Esophagus squamous epithelium (tissue), 5 donors: ENCODE data around the gene POGLUT2. TPM values are rescaled to one million over a fixed set of nuclear protein-coding genes. Genes with fewer than 3 reads are reported as not detected.

Source experiments
- DNase-seq: peaks from one replicate; lab custom pipeline; 2025; lab: John Stamatoyannopoulos, UW
- H3K27ac ChIP-seq, 4 donors: fragments of 200-600 bp; sonication (generic); one replicate each; pipeline ENCODE4 v1.5.1; 2016 to 2019; ENCODE audit warnings: mild to moderate bottlenecking in 1 of 4
- H3K27me3 ChIP-seq, 4 donors: fragments of 200-600 bp; sonication (generic); 1 replicate in 3 of 4; 2 replicates in 1 of 4; pipeline versions ENCODE4 v1.5.1 to v1.6.0; 2017 to 2021; ENCODE audit warnings: antibody characterized with exemption in 1 of 4
- H3K36me3 ChIP-seq, 3 donors: fragments of 200-600 bp; sonication (generic); one replicate each; pipeline ENCODE4 v1.5.1; 2016 to 2019
- H3K4me1 ChIP-seq, 3 donors: fragments of 200-600 bp; sonication (generic); one replicate each; pipeline ENCODE4 v1.5.1; 2017 to 2019
- H3K4me3 ChIP-seq, 4 donors: fragments of 200-600 bp; sonication (generic); 1 replicate in 3 of 4; 2 replicates in 1 of 4; pipeline ENCODE4 v1.5.1; 2016 to 2019; ENCODE audit warnings: mild to moderate bottlenecking in 2 of 4, moderate library complexity in 1 of 4
- H3K9me3 ChIP-seq, 3 donors: fragments of 200-600 bp; sonication (generic); one replicate each; pipeline ENCODE4 v1.5.1; 2016 to 2019
- POLR2A ChIP-seq, 4 donors: fragments of 450-650 bp; IDR thresholded peaks; one replicate each; pipeline ENCODE4 v1.6.1; 2017; ENCODE audit warnings: antibody characterized with exemption in 4 of 4, mild to moderate bottlenecking in 4 of 4, moderate library complexity in 3 of 4
- WGBS, 2 donors: methylation state at CpG; one replicate each; pipeline ENCODE4 v1.1.5; 2018; 5-methylcytosine and 5-hydroxymethylcytosine counted together
- intact Hi-C: fragments of 100-400 bp; cut with DNase I; formaldehyde crosslinking; loops from one replicate; pipeline ENCODE4 v1.15.0; 2022
- total RNA-seq, 4 donors: library from RNA; depleted of rRNA; stranded (reverse); fragments of >200 nt; gene quantifications; one replicate each; pipeline ENCODE4 v1.1.0, GENCODE V29; 2016
- TF ChIP-seq, protein P1 (sequence below), 6 experiments: fragments of 450-650 bp in 4 of 6; fragments of 200-600 bp in 2 of 6; sonication (generic) in 2 of 6; IDR thresholded peaks; one replicate each; pipeline ENCODE4 v1.5.1; 2016 to 2019; ENCODE audit warnings: antibody characterized with exemption in 6 of 6, mild to moderate bottlenecking in 4 of 6, moderate library complexity in 4 of 6
- donor health status: DM: yes; HTN: yes; CAD: no.

The POGLUT2 gene
- total RNA-seq, 4 donors from 2014 or later: 0.50 to 3.2 (median 1.8) TPM

- Histone ChIP-seq H3K4me3 (no peak overlapping the region), H3K9me3 (no peaks in the 10 kb centered on the region), H3K36me3 (peaks cover 0 to 59% (median 6%) of the 10 kb centered on the region in 3 donors), H3K27me3 (no peaks in the 10 kb centered on the region), H3K27ac (no peak overlapping the region), H3K4me1 (no peaks in the 10 kb centered on the region)
- TF ChIP-seq POLR2A (IDR thresholded peaks at IDR 0.05): no peak
- TF ChIP-seq, protein P1, sequence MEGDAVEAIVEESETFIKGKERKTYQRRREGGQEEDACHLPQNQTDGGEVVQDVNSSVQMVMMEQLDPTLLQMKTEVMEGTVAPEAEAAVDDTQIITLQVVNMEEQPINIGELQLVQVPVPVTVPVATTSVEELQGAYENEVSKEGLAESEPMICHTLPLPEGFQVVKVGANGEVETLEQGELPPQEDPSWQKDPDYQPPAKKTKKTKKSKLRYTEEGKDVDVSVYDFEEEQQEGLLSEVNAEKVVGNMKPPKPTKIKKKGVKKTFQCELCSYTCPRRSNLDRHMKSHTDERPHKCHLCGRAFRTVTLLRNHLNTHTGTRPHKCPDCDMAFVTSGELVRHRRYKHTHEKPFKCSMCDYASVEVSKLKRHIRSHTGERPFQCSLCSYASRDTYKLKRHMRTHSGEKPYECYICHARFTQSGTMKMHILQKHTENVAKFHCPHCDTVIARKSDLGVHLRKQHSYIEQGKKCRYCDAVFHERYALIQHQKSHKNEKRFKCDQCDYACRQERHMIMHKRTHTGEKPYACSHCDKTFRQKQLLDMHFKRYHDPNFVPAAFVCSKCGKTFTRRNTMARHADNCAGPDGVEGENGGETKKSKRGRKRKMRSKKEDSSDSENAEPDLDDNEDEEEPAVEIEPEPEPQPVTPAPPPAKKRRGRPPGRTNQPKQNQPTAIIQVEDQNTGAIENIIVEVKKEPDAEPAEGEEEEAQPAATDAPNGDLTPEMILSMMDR (IDR thresholded peaks at IDR 0.05): no peak
- 88 to 93% methylated on average over 4 of the region's 4 CpGs for WGBS, 2 donors
- intact Hi-C loops: no loop called here
- no peak for DNase-seq
Observed at GRCh38 chr13:102816708-102817107, 17.9 kb upstream of the POGLUT2 start.

DNA sequence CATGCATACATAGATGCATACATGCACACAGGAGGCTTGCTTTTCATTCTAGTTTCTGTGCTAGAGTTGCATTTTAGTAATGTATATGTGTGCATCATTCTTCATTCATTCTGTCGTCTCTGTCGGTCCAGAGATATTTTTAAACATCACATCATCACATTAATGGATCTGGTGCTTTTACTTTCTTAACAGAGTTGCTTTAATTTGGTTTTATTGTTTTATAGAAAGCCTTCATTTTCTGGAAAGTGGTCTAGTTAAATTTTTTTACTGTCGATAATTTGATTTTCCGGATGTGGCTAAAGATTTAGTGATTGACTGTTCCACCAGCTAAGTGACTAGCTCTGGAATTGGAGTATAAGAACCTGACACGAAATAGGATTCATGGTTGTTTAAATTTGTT, 17.0 kb upstream of the POGLUT2 start:
- no peak for TF ChIP-seq POLR2A (IDR thresholded peaks at IDR 0.05)
- TF ChIP-seq, protein P1 (IDR thresholded peaks at IDR 0.05): no peak
- H3K27me3 ChIP-seq: no peaks in the 10 kb centered on the region
- H3K9me3 ChIP-seq: peaks cover 0 to 5% (median 0%) of the 10 kb centered on the region in 3 donors
- DNase-seq: no peak
- intact Hi-C loops: no loop called here
- no peak overlapping the region for H3K4me3 ChIP-seq
- H3K4me1 ChIP-seq: no peaks in the 10 kb centered on the region
- 80 to 94% methylated on average over 5 of the region's 5 CpGs for WGBS, 2 donors
- H3K27ac ChIP-seq: no peak overlapping the region
- peaks cover 0 to 59% (median 3%) of the 10 kb centered on the region in 3 donors for H3K36me3 ChIP-seq

DNA sequence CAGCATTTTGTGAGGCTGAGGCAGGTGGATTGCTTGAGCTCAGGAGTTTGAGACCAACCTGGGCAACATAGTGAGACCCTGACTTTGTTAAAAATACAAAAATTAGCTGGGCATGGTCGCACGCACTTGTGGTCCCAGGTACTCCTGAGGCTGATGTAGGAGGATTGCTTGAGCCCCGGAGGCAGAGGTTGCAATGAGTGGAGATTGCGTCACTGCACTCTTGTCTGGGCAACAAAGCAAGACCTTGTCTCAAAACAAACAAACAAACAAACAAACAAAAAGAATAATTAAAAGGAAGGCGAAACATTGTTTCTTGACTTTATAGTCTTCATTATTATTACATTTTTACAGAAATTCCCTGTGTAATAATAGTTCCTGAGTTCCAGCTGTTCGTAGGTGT, 16.0 kb upstream of the POGLUT2 start:
- 77 to 79% methylated on average over 6 of the region's 6 CpGs for WGBS, 2 donors
- H3K27me3 ChIP-seq: no peaks in the 10 kb centered on the region
- H3K9me3 ChIP-seq: peaks cover 0 to 7% (median 0%) of the 10 kb centered on the region in 3 donors
- no peak for TF ChIP-seq POLR2A (IDR thresholded peaks at IDR 0.05)
- TF ChIP-seq, protein P1 (IDR thresholded peaks at IDR 0.05): no peak
- intact Hi-C loops: no loop called here
- no peak overlapping the region for H3K4me3 ChIP-seq
- H3K36me3 ChIP-seq: peaks cover 0 to 59% (median 0%) of the 10 kb centered on the region in 3 donors
- H3K4me1 ChIP-seq: no peaks in the 10 kb centered on the region
- no peak overlapping the region for H3K27ac ChIP-seq
- DNase-seq: no peak

DNA sequence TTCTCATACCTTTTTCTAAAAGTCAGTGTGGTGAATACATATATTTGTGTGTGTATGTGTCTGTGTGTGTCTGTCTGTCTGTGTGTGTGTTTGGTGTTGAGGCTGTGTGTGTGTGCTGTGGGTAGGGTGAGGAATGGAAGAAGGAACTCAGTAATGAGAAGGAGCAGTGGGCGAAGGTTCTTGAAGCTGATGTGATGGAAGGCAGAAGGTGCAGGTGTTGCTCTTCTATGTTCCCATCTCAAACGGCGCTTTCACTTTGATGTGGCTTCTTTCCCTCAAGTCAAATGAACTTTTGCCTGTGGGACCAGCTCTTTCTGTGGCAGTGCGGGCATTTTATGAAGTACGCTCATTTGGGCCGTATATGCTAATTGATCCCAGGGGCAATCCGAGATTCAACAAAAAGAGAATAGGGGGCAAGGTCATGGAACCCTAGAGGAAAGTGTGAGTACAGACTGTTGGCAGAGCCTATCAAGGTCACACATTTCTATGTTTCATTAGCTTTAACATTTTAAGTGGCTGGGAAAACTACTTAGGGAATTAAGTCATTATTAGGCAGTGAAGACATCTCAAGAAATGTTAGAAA, 15.3 kb upstream of the POGLUT2 start:
- H3K4me1 ChIP-seq: no peaks in the 10 kb centered on the region
- peaks cover 0 to 7% (median 0%) of the 10 kb centered on the region in 3 donors for H3K9me3 ChIP-seq
- DNase-seq: no peak
- H3K27ac ChIP-seq: no peak overlapping the region
- H3K4me3 ChIP-seq: no peak overlapping the region
- intact Hi-C loops: no loop called here
- TF ChIP-seq, protein P1 (IDR thresholded peaks at IDR 0.05): no peak
- no peak for TF ChIP-seq POLR2A (IDR thresholded peaks at IDR 0.05)
- 79 to 95% methylated on average over 6 to 7 of the region's 7 CpGs for WGBS, 2 donors
- no peaks in the 10 kb centered on the region for H3K27me3 ChIP-seq
- H3K36me3 ChIP-seq: peaks cover 0 to 54% (median 0%) of the 10 kb centered on the region in 3 donors

DNA sequence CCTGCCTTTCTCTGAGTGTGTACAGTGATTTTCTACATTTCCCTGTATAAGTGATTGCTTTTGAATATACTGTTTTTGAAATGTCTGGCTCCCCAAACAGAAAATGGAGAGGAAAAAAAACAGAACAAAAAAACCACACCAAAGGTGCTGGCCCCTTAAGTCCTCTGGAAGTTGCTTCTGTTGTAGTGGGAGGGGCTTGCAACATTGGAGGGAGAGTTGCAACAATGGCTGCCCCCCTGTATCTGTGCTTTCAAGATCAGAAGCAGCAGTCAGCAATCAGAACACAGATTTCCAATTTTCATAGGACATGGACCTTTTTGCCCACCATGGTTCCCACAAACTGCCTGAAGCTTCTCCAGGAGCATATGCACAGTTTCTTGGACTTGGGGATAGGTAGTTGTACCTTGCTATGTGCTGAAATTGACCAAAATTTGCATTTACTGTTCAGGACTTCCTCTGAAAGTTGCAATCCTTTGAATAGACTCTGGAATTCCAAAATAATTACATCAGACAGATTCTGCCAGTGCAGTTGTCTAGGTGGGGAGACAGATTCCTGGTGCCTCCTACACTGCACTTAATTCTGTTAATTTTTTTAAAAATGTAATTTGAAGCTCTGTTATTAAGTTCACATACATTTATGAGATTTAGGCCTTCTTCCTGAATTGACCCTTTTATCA, 14.0 kb upstream of the POGLUT2 start:
- H3K36me3 ChIP-seq: peaks cover 0 to 48% (median 0%) of the 10 kb centered on the region in 3 donors
- no peaks in the 10 kb centered on the region for H3K27me3 ChIP-seq
- TF ChIP-seq, protein P1 (IDR thresholded peaks at IDR 0.05): no peak
- no peak for TF ChIP-seq POLR2A (IDR thresholded peaks at IDR 0.05)
- DNase-seq: no peak
- H3K4me1 ChIP-seq: no peaks in the 10 kb centered on the region
- intact Hi-C loops: no loop called here
- no peak overlapping the region for H3K27ac ChIP-seq
- no peak overlapping the region for H3K4me3 ChIP-seq
- H3K9me3 ChIP-seq: peaks cover 0 to 7% (median 0%) of the 10 kb centered on the region in 3 donors
